Activated CD8-positive, alpha-beta T cell treated with anti-CD3 and anti-CD28 coated beads, Interleukin-2, amount 10 ng/mL, durations not matched to agents 7 days and 5 days (primary cell): ENCODE measurements around the gene EIF2S3B. TPM values are rescaled to one million over a fixed set of nuclear protein-coding genes. Genes with fewer than 3 reads are reported as not detected.
A peak's percentile ranks its signal among the peaks of the same experiment; 100 is the strongest.
"Not testable (repeated sequence)": the region's sequence is repeated elsewhere in the genome, so short reads cannot be mapped to it uniquely, and the experiment has no call there.

Experiments used
- ATAC-seq: fragments of 150-1000 bp; cut with Tn5 transposase; one replicate; pipeline ENCODE4 v1.10.0; 2021; ENCODE audit warnings: moderate library complexity
- CTCF ChIA-PET: fragments of 350-600 bp; sonication (Branson Sonifier 250); formaldehyde crosslinking; loops from one replicate; lab custom pipeline; 2021; ENCODE audit warnings: antibody characterized with exemption; lab: Charles Lee
- POLR2A ChIA-PET: fragments of 350-600 bp; sonication (Branson Sonifier 250); formaldehyde crosslinking; loops from one replicate; lab custom pipeline; 2021; ENCODE audit warnings: antibody characterized with exemption; lab: Charles Lee
- DNase-seq: peaks from one replicate; pipeline ENCODE4 v3.0.0-alpha.2; 2020
- H3K27ac Mint-ChIP-seq: one replicate; pipeline ENCODE4 v1.8.0; 2021; ENCODE audit warnings: mild to moderate bottlenecking, mixed read lengths
- H3K27me3 Mint-ChIP-seq: one replicate; pipeline ENCODE4 v1.8.0; 2021; ENCODE audit warnings: low read depth, mixed read lengths
- H3K36me3 Mint-ChIP-seq: one replicate; pipeline ENCODE4 v1.8.0; 2021; ENCODE audit warnings: low read depth, mixed read lengths
- H3K4me1 Mint-ChIP-seq: one replicate; pipeline ENCODE4 v1.8.0; 2021; ENCODE audit warnings: low read depth, mixed read lengths
- H3K4me3 Mint-ChIP-seq: one replicate; pipeline ENCODE4 v1.8.0; 2021; ENCODE audit warnings: mild to moderate bottlenecking, mixed read lengths
- H3K9me3 Mint-ChIP-seq: one replicate; pipeline ENCODE4 v1.8.0; 2022; ENCODE audit warnings: mixed read lengths; ENCODE audit not compliant: insufficient read depth
- total RNA-seq, 2 experiments: library from RNA; stranded (reverse); gene quantifications; one replicate each; pipeline ENCODE4 v1.2.3, GENCODE V29; 2021

Gene EIF2S3B
- total RNA-seq = 1 to 10 TPM; 1.8 to 2.3 TPM

DNA sequence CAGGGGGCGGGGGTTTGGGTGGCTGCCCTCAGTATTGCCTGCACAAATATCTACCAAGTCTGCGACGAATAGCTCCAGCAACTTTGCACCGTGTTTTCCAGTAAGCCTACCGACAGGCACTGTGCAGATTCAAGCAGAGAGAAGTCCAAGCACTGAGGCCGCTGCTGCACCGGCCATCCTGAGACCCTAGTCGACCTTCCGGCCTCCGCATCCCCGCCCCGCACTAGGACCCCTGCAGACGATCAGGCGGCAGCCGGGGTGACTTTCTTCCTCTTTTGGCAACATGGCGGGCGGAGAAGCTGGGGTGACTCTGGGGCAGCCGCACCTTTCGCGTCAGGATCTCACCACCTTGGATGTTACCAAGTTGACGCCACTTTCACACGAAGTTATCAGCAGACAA lies at the start of gene EIF2S3B:
TSS of gene EIF2S3B (plus strand) at position 271 of the 400 bp plus-strand sequence. CDS start at position 284, 13 bp downstream.
- Mint-ChIP-seq H3K4me3 (no peak within 1 kb of the TSS), H3K27me3 (no peaks in the 10 kb centered on the region), H3K36me3 (peaks cover 7% of the 10 kb centered on the region), H3K4me1 (peaks cover 21% of the 10 kb centered on the region), H3K27ac (no peak within 1 kb of the TSS), H3K9me3 (peaks cover 19% of the 10 kb centered on the region)
- ATAC-seq = no peak
- no peak for DNase-seq
- CTCF ChIA-PET = interaction anchor here (1.4 kb wide), 1 partner anchor 9 kb away, joined by 3 read pairs; no protein-coding TSS in a partner anchor
- POLR2A ChIA-PET = interaction anchor here (2.4 kb wide), 1 partner anchor 49 kb away, joined by 5 read pairs; no protein-coding TSS in a partner anchor

GRCh38 chr12:10456856-10457255 lies 48.8 kb upstream of the EIF2S3B start:
- ChIA-PET POLR2A (no interaction called here), CTCF (no interaction called here)
- DNase-seq (no peak), ATAC-seq (no peak)
- Mint-ChIP-seq H3K4me1 (peaks cover 17% of the 10 kb centered on the region), H3K4me3 (no peak overlapping the region), H3K36me3 (peaks cover 54% of the 10 kb centered on the region), H3K9me3 (peaks cover 59% of the 10 kb centered on the region), H3K27ac (no peak overlapping the region), H3K27me3 (no peaks in the 10 kb centered on the region)

DNA sequence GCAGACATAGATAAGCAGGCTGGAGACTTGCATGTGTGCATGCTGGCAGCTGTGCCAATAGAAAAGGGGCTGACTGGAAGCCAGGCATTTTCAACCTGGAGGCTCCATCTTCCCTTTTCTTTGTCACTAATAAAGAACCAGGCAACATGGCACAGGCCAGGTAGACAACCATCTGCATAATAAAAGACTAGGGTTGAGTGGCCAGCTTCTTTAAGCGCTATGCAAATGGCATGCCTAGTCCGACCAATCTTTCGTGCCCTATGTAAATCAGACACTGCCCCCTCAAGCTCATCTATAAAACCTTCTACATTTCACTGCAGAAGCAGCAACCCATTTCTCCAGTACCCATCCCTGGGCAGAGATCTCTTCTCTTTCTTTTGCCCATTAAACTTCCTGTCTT lies 47.9 kb upstream of the EIF2S3B start:
- Mint-ChIP-seq H3K36me3 (peaks cover 59% of the 10 kb centered on the region), H3K9me3 (peaks cover 66% of the 10 kb centered on the region)

GRCh38 chr12:10466311-10466710 lies 39.4 kb upstream of the EIF2S3B start:
- no peak overlapping the region for H3K4me3 Mint-ChIP-seq
- no peaks in the 10 kb centered on the region for H3K27me3 Mint-ChIP-seq
- DNase-seq = no peak
- H3K4me1 Mint-ChIP-seq = peaks cover 4% of the 10 kb centered on the region
- no peak for ATAC-seq
- H3K36me3 Mint-ChIP-seq = peaks cover 23% of the 10 kb centered on the region
- ChIA-PET CTCF (no interaction called here), POLR2A (no interaction called here)
- H3K9me3 Mint-ChIP-seq = peaks cover 32% of the 10 kb centered on the region
- H3K27ac Mint-ChIP-seq = no peak overlapping the region

More for the DNA sequence above, 47.9 kb upstream of the EIF2S3B start:
- ATAC-seq (no peak), DNase-seq (no peak)
- H3K4me3 Mint-ChIP-seq = no peak overlapping the region
- ChIA-PET POLR2A (no interaction called here), CTCF (interaction anchor here (1.2 kb wide), 2 partner anchors 91 to 222 kb away, joined by 3 read pairs; no protein-coding TSS in a partner anchor)
- H3K4me1 Mint-ChIP-seq = peaks cover 17% of the 10 kb centered on the region
- H3K27ac Mint-ChIP-seq = no peak overlapping the region
- no peaks in the 10 kb centered on the region for H3K27me3 Mint-ChIP-seq

GRCh38 chr12:10469701-10470100 lies 36.0 kb upstream of the EIF2S3B start:
- Mint-ChIP-seq H3K36me3 (peaks cover 20% of the 10 kb centered on the region), H3K4me3 (no peak overlapping the region), H3K27ac (no peak overlapping the region), H3K9me3 (peaks cover 24% of the 10 kb centered on the region), H3K4me1 (peaks cover 4% of the 10 kb centered on the region), H3K27me3 (no peaks in the 10 kb centered on the region)
- CTCF ChIA-PET = interaction anchor here (1.2 to 2.9 kb wide), 2 partner anchors 11 to 103 kb away, joined by 3 to 8 read pairs; no protein-coding TSS in a partner anchor
- POLR2A ChIA-PET = no interaction called here
- DNase-seq (no peak), ATAC-seq (no peak)

DNA sequence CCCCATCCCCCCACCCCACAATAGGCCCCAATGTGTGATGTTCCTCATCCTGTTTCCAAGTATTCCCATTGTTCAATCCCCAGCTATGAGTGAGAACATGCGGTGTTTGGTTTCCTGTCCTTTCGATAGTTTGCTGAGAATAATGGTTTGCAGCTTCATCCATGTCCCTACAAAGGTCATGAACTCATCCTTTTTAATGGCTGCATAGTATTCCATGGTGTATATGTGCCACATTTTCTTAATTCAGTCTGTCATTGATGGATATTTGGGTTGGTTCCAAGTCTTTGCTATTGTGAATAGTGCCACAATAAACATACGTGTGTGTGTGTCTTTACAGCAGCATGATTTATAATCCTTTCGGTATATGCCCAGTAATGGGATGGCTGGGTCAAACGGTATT lies 32.9 kb upstream of the EIF2S3B start:
- ATAC-seq = not testable (repeated sequence)

GRCh38 chr12:10481901-10482300 lies 23.8 kb upstream of the EIF2S3B start:
- H3K36me3 Mint-ChIP-seq = peaks cover 39% of the 10 kb centered on the region
- peaks cover 22% of the 10 kb centered on the region for H3K9me3 Mint-ChIP-seq
- POLR2A ChIA-PET, H3K4me3 Mint-ChIP-seq, H3K27me3 Mint-ChIP-seq: not testable (repeated sequence)
- CTCF ChIA-PET = interaction anchor here (1.3 to 1.7 kb wide), 2 partner anchors 14 to 246 kb away, joined by 3 to 8 read pairs; no protein-coding TSS in a partner anchor
- DNase-seq (peak; percentile 45), ATAC-seq (peak; percentile 33)
- H3K27ac Mint-ChIP-seq = peak overlapping the region; percentile 58
- H3K4me1 Mint-ChIP-seq = peaks cover 31% of the 10 kb centered on the region

More for the DNA sequence above, 32.9 kb upstream of the EIF2S3B start:
- DNase-seq, H3K27me3 Mint-ChIP-seq, H3K4me3 Mint-ChIP-seq, H3K27ac Mint-ChIP-seq, CTCF ChIA-PET, H3K4me1 Mint-ChIP-seq, POLR2A ChIA-PET: not testable (repeated sequence)
- Mint-ChIP-seq H3K9me3 (peaks cover 15% of the 10 kb centered on the region), H3K36me3 (peaks cover 21% of the 10 kb centered on the region)

DNA sequence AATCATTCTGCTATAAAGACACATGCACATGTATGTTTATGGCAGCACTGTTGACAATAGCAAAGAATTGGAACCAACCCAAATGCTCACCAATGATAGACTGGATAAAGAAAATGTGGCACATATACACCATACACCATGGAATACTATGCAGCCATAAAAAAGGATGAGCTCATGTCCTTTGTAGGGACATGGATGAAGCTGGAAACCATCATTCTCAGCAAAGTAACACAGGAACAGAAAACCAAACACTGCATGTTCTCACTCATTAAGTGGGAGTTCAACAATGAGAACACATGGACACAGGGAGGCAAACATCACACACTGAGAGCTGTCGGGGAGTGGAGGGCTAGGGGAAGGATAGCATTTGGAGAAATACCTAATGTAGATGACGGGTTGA lies 18.4 kb upstream of the EIF2S3B start:
- H3K27ac Mint-ChIP-seq, H3K27me3 Mint-ChIP-seq, ATAC-seq, CTCF ChIA-PET, H3K4me3 Mint-ChIP-seq, POLR2A ChIA-PET, DNase-seq, H3K9me3 Mint-ChIP-seq: not testable (repeated sequence)
- Mint-ChIP-seq H3K4me1 (peaks cover 30% of the 10 kb centered on the region), H3K36me3 (peaks cover 39% of the 10 kb centered on the region)

GRCh38 chr12:10491766-10492165 lies 13.9 kb upstream of the EIF2S3B start:
- CTCF ChIA-PET = interaction anchor here (1.2 kb wide), 1 partner anchor 11 kb away, joined by 3 read pairs; no protein-coding TSS in a partner anchor
- Mint-ChIP-seq H3K4me3 (no peak overlapping the region), H3K9me3 (peaks cover 4% of the 10 kb centered on the region)

DNA sequence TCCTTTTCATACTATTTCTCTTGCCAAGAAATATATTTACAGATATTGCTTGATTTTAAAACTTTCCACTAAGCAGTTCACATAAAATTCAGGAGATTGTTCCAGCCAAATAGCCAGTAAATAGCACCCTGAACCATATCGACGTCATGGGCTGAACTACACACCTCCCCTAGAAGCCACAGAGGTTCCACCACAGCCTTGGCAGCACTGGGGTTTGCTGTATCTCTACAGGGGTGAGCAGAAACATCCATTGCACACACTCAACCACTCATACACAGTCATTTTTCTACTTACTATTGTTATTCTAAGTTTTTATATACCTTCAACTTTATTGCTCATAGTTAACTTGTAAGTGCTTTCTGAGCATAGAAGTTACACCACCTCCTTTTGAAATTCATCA lies 8.1 kb upstream of the EIF2S3B start:
- ChIA-PET POLR2A (interaction anchor here (0.8 to 3.0 kb wide), 4 partner anchors 8 to 110 kb away, joined by 3 to 15 read pairs (median 3); no protein-coding TSS in a partner anchor), CTCF (interaction anchor here (1.0 to 1.5 kb wide), 2 partner anchors 131 to 262 kb away, joined by 3 to 9 read pairs; no protein-coding TSS in a partner anchor)
- peak overlapping the region; percentile 82 for H3K27ac Mint-ChIP-seq

More at GRCh38 chr12:10491766-10492165, 13.9 kb upstream of the EIF2S3B start:
- H3K27me3 Mint-ChIP-seq = no peaks in the 10 kb centered on the region
- no peak for ATAC-seq
- peaks cover 22% of the 10 kb centered on the region for H3K4me1 Mint-ChIP-seq
- no peak overlapping the region for H3K27ac Mint-ChIP-seq
- peaks cover 19% of the 10 kb centered on the region for H3K36me3 Mint-ChIP-seq
- no peak for DNase-seq
- POLR2A ChIA-PET = no interaction called here

GRCh38 chr12:10498042-10498441 lies 7.6 kb upstream of the EIF2S3B start:
- POLR2A ChIA-PET = interaction anchor here (0.8 to 3.0 kb wide), 4 partner anchors 9 to 111 kb away, joined by 3 to 15 read pairs (median 3); no protein-coding TSS in a partner anchor
- CTCF ChIA-PET = interaction anchor here (1.0 to 1.5 kb wide), 2 partner anchors 132 to 263 kb away, joined by 3 to 9 read pairs; no protein-coding TSS in a partner anchor
- Mint-ChIP-seq H3K4me3 (peak overlapping the region; percentile 45), H3K9me3 (peaks cover 10% of the 10 kb centered on the region), H3K36me3 (peaks cover 8% of the 10 kb centered on the region), H3K4me1 (peaks cover 42% of the 10 kb centered on the region), H3K27me3 (no peaks in the 10 kb centered on the region), H3K27ac (peak overlapping the region; percentile 82)
- peak; percentile 56 for ATAC-seq
- no peak for DNase-seq

More for the DNA sequence above, 8.1 kb upstream of the EIF2S3B start:
- Mint-ChIP-seq H3K4me1 (peaks cover 39% of the 10 kb centered on the region), H3K36me3 (peaks cover 6% of the 10 kb centered on the region), H3K9me3 (peaks cover 9% of the 10 kb centered on the region), H3K4me3 (peak overlapping the region; percentile 45), H3K27me3 (no peaks in the 10 kb centered on the region)
- peak; percentile 88 for DNase-seq
- ATAC-seq = peak; percentile 98

- DNase-seq (no peak), ATAC-seq (no peak)
- H3K27me3 Mint-ChIP-seq = no peaks in the 10 kb centered on the region
- H3K9me3 Mint-ChIP-seq = peaks cover 19% of the 10 kb centered on the region
- ChIA-PET POLR2A (interaction anchor here (1.4 to 1.5 kb wide), 2 partner anchors 53 to 58 kb away, joined by 4 to 6 read pairs; no protein-coding TSS in a partner anchor), CTCF (interaction anchor here (0.9 to 2.6 kb wide), 7 partner anchors 108 to 348 kb away, joined by 3 to 23 read pairs (median 4); no protein-coding TSS in a partner anchor)
- peaks cover 7% of the 10 kb centered on the region for H3K36me3 Mint-ChIP-seq
- H3K4me3 Mint-ChIP-seq = peak overlapping the region; percentile 37
- peak overlapping the region; percentile 49 for H3K27ac Mint-ChIP-seq
- H3K4me1 Mint-ChIP-seq = peaks cover 48% of the 10 kb centered on the region
These were observed 4.7 kb upstream of the EIF2S3B start for GRCh38 chr12:10501030-10501429.
